ENCODE data around the gene ELANE.

DNA sequence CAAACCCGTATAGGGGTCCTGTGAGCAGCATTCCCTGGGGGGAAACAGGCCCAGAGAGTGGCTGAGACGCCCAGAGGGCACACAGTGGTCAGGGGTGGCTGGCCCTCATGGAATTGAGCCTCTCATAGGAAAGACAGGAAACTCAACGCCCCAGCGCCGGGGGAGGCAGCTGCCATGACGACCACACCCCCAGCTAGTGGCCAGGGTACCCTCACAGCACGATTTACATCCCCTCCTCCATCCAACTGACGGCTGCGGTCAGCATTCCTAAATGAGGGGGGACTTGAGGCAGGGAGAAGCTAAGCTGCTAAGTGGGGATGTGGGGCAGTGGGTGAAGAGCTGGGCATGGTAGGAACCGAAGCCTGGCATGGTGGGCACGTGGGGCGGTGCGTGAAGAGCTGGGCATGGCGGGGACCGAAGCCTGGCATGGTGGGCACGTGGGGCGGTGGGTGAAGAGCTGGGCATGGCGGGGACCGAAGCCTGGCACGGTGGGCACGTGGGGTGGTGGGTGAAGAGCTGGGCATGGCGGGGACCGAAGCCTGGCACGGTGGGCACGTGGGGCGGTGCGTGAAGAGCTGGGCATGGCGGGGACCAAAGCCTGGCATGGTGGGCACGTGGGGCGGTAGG lies 30.9 kb downstream of the ELANE start:
- no peak for TF ChIP-seq GATA2 (IDR thresholded peaks at IDR 0.05; ENCODE audit: low read depth, low read length)
- TF ChIP-seq GATA3 (IDR thresholded peaks at IDR 0.05; ENCODE audit: low read depth, low read length): no peak
